HepG2 (cell line): ENCODE measurements around the gene INTU. TPM values are rescaled to one million over a fixed set of nuclear protein-coding genes. Genes with fewer than 3 reads are reported as not detected.

Experiments
- AHDC1 ChIP-seq: sonication (generic); formaldehyde crosslinking; IDR thresholded peaks from 2 replicates; pipeline ENCODE4 v1.5.1; 2020; ENCODE audit warnings: mild to moderate bottlenecking, missing genetic modification reagents, borderline replicate concordance
- ELF4 ChIP-seq: sonication (generic); formaldehyde crosslinking; IDR thresholded peaks from 2 replicates; pipeline ENCODE4 v1.5.0; 2020; ENCODE audit warnings: missing genetic modification reagents, mild to moderate bottlenecking, moderate library complexity, borderline replicate concordance
- FOSL2 ChIP-seq: sonication (generic); formaldehyde crosslinking; IDR thresholded peaks from 2 replicates; pipeline ENCODE4 v1.4.0; 2020; ENCODE audit warnings: missing genetic modification reagents
- HDAC2 ChIP-seq: sonication (generic); formaldehyde crosslinking; IDR thresholded peaks from 2 replicates; pipeline ENCODE4 v1.4.0; 2020; ENCODE audit warnings: missing genetic modification reagents
- HNRNPLL ChIP-seq: fragments of 200-400 bp; formaldehyde crosslinking; IDR thresholded peaks from 2 replicates; pipeline ENCODE4 v1.6.1; 2017; ENCODE audit warnings: mild to moderate bottlenecking, low read depth, low read length; ENCODE audit not compliant: poor library complexity, severe bottlenecking
- KMT2B ChIP-seq: IDR thresholded peaks from 2 replicates; pipeline ENCODE4 v1.6.1; 2016; ENCODE audit warnings: missing genetic modification reagents, missing compliant biosample characterization
- NFYC ChIP-seq: IDR thresholded peaks from 2 replicates; pipeline ENCODE4 v1.6.1; 2016; ENCODE audit warnings: missing genetic modification reagents, missing compliant biosample characterization
- PHF5A ChIP-seq: IDR thresholded peaks from one replicate; pipeline ENCODE4 v1.6.1; 2018; ENCODE audit warnings: low read depth, missing genetic modification reagents; ENCODE audit not compliant: unreplicated experiment
- RAD51 ChIP-seq: fragments of 450-650 bp; IDR thresholded peaks from 2 replicates; pipeline ENCODE4 v1.6.1; 2016; ENCODE audit warnings: borderline replicate concordance
- SKI ChIP-seq: fragments of 450-650 bp; IDR thresholded peaks from one replicate; pipeline ENCODE4 v1.6.1; 2018; ENCODE audit warnings: mild to moderate bottlenecking; ENCODE audit not compliant: partially characterized antibody
- SMYD3 ChIP-seq: sonication (generic); formaldehyde crosslinking; IDR thresholded peaks from 2 replicates; pipeline ENCODE4 v1.8.1; 2023; ENCODE audit warnings: mild to moderate bottlenecking, missing genetic modification reagents
- SNAPC5 ChIP-seq: sonication (generic); formaldehyde crosslinking; IDR thresholded peaks from 2 replicates; pipeline ENCODE4 v1.8.1; 2023; ENCODE audit warnings: mild to moderate bottlenecking, missing genetic modification reagents, borderline replicate concordance
- SPEN ChIP-seq: sonication (generic); formaldehyde crosslinking; IDR thresholded peaks from 2 replicates; pipeline ENCODE4 v1.5.1; 2020; ENCODE audit warnings: low read depth, mild to moderate bottlenecking, missing genetic modification reagents
- TFDP2 ChIP-seq: sonication (generic); formaldehyde crosslinking; IDR thresholded peaks from 2 replicates; pipeline ENCODE4 v1.4.0; 2020; ENCODE audit warnings: missing genetic modification reagents
- ZBTB38 ChIP-seq: sonication (generic); formaldehyde crosslinking; IDR thresholded peaks from 2 replicates; pipeline ENCODE4 v1.5.1; 2020; ENCODE audit warnings: mild to moderate bottlenecking, missing genetic modification reagents
- ZNF549 ChIP-seq: sonication (generic); formaldehyde crosslinking; IDR thresholded peaks from 2 replicates; pipeline ENCODE4 v1.5.0; 2020; ENCODE audit warnings: missing genetic modification reagents
- ZNF607 ChIP-seq: sonication (generic); formaldehyde crosslinking; IDR thresholded peaks from 2 replicates; pipeline ENCODE4 v1.5.1; 2020; ENCODE audit warnings: missing genetic modification reagents, mild to moderate bottlenecking, borderline replicate concordance
- ZNF674 ChIP-seq: sonication (generic); formaldehyde crosslinking; IDR thresholded peaks from 2 replicates; pipeline ENCODE4 v1.5.0; 2020; ENCODE audit warnings: low read depth, mild to moderate bottlenecking, missing genetic modification reagents
- ZSCAN25 ChIP-seq: sonication (generic); formaldehyde crosslinking; IDR thresholded peaks from 2 replicates; pipeline ENCODE4 v1.8.0; 2022; ENCODE audit warnings: mild to moderate bottlenecking, missing genetic modification reagents
- polyA plus RNA-seq, 8 experiments: library from polyadenylated mRNA; depleted of rRNA in 3 of 8; stranded (reverse) in 7 of 8; unstranded in 1 of 8; fragments of >200 nt; fragmentation: Illumina TruSeq in 4 of 8; extraction: Trizol in 4 of 8; gene quantifications; 2 replicates each; pipeline versions ENCODE4 v1.2.1 to v1.2.3, GENCODE V29; 2011 to 2016; ENCODE audit warnings: low read depth in 4 of 8, missing spikeins in 1 of 8, mixed read lengths in 1 of 8; ENCODE audit not compliant: insufficient read depth in 1 of 8
- total RNA-seq, 5 experiments: library from RNA; depleted of rRNA; stranded (reverse); fragments of >200 nt; fragmentation: Illumina TruSeq; extraction: Trizol; gene quantifications; 2 replicates each; pipeline ENCODE4 v1.2.3, GENCODE V29; 2016; ENCODE audit warnings: low read depth in 1 of 5
- TF ChIP-seq, protein P1 (sequence below): sonication (generic); formaldehyde crosslinking; IDR thresholded peaks from 2 replicates; pipeline ENCODE4 v1.4.0; 2020; ENCODE audit warnings: mild to moderate bottlenecking, missing genetic modification reagents
- TF ChIP-seq, protein P2 (sequence below): sonication (generic); formaldehyde crosslinking; IDR thresholded peaks from 2 replicates; pipeline ENCODE4 v1.8.1; 2023; ENCODE audit warnings: mild to moderate bottlenecking, missing genetic modification reagents

The INTU gene
- total and polyA plus RNA-seq, 2 of the 13 experiments (the other 11 are each of a cell fraction or from before 2014, with no cell fraction given): 5.3 to 6.2 TPM

GRCh38 chr4:127622921-127623796 lies 9.6 kb upstream of the INTU start (continued):
- no peak for TF ChIP-seq ELF4 (CRISPR knock-in tag)
- TF ChIP-seq TFDP2: 0 out of 2 replicates have a peak, but pooled peaks have one; percentile 17
- TF ChIP-seq AHDC1: no peak
- no peak for TF ChIP-seq FOSL2 (CRISPR knock-in tag)
- no peak for TF ChIP-seq SPEN (CRISPR knock-in tag)
- 0 out of 2 replicates have a peak, but pooled peaks have one; percentile 18 for TF ChIP-seq HDAC2
- no peak for TF ChIP-seq PHF5A (CRISPR knock-in tag)
- no peak for TF ChIP-seq KMT2B (CRISPR knock-in tag)
- TF ChIP-seq SMYD3 (CRISPR knock-in tag): no peak
- TF ChIP-seq RAD51: no peak
- TF ChIP-seq ZNF674: no peak
- TF ChIP-seq, protein P1, sequence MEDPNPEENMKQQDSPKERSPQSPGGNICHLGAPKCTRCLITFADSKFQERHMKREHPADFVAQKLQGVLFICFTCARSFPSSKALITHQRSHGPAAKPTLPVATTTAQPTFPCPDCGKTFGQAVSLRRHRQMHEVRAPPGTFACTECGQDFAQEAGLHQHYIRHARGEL: no peak
- TF ChIP-seq NFYC: no peak
- TF ChIP-seq, protein P2, sequence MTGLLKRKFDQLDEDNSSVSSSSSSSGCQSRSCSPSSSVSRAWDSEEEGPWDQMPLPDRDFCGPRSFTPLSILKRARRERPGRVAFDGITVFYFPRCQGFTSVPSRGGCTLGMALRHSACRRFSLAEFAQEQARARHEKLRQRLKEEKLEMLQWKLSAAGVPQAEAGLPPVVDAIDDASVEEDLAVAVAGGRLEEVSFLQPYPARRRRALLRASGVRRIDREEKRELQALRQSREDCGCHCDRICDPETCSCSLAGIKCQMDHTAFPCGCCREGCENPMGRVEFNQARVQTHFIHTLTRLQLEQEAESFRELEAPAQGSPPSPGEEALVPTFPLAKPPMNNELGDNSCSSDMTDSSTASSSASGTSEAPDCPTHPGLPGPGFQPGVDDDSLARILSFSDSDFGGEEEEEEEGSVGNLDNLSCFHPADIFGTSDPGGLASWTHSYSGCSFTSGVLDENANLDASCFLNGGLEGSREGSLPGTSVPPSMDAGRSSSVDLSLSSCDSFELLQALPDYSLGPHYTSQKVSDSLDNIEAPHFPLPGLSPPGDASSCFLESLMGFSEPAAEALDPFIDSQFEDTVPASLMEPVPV (CRISPR knock-in tag): 0 out of 2 replicates have a peak, but pooled peaks have one; percentile 68
- no peak for TF ChIP-seq ZNF549 (CRISPR knock-in tag)
- no peak for TF ChIP-seq ZSCAN25 (CRISPR knock-in tag)
- TF ChIP-seq HNRNPLL: no peak
- no peak for TF ChIP-seq SKI
- no peak for TF ChIP-seq SNAPC5 (CRISPR knock-in tag)
- no peak for TF ChIP-seq ZBTB38 (CRISPR knock-in tag)
- TF ChIP-seq ZNF607 (CRISPR knock-in tag): no peak
